Chondrocyte (in vitro differentiated cells): ENCODE results near the gene CADPS. TPM values are rescaled to one million over a fixed set of nuclear protein-coding genes. Genes with fewer than 3 reads are reported as not detected.

Experiments
- DNase-seq: peaks from one replicate; pipeline ENCODE4 v3.0.0; 2021; ENCODE audit warnings: mixed read lengths, low spot score
- H3K27ac Mint-ChIP-seq: one replicate; pipeline ENCODE4 v1.8.0; 2021; ENCODE audit warnings: mild to moderate bottlenecking, moderate library complexity, mixed read lengths; ENCODE audit not compliant: unreplicated experiment
- H3K27me3 Mint-ChIP-seq: 2 replicates; pipeline ENCODE4 v1.8.0; 2021; ENCODE audit warnings: low read depth, mixed read lengths
- H3K36me3 Mint-ChIP-seq: 2 replicates; pipeline ENCODE4 v1.8.0; 2021; ENCODE audit warnings: low read depth, mixed read lengths
- H3K4me1 Mint-ChIP-seq: 2 replicates; pipeline ENCODE4 v1.8.0; 2021; ENCODE audit warnings: low read depth, mild to moderate bottlenecking, mixed read lengths
- H3K4me3 Mint-ChIP-seq: one replicate; pipeline ENCODE4 v1.8.0; 2021; ENCODE audit warnings: mild to moderate bottlenecking, moderate library complexity, mixed read lengths; ENCODE audit not compliant: unreplicated experiment
- H3K9me3 Mint-ChIP-seq: 2 replicates; pipeline ENCODE4 v1.8.0; 2021; ENCODE audit warnings: low read depth, mixed read lengths
- CTCF ChIP-seq: fragments of 200-600 bp; sonication (generic); IDR thresholded peaks from 2 replicates; pipeline ENCODE4 v1.5.0; 2021; ENCODE audit warnings: antibody characterized with exemption, mild to moderate bottlenecking, moderate library complexity
- total RNA-seq: library from RNA; stranded (reverse); gene quantifications from 3 replicates; pipeline ENCODE4 v1.2.1, GENCODE V29; 2021

The CADPS gene
- total RNA-seq, 1 donor from 2014 or later: not detected

- Mint-ChIP-seq H3K4me1 (peaks cover 16% of the 10 kb centered on the region), H3K27ac (peak overlapping the region; percentile 27)
Measured at GRCh38 chr3:62815981-62816380, 59.2 kb downstream of the CADPS start.

GRCh38 chr3:62812631-62813030 is 62.6 kb downstream of the CADPS start:
- TF ChIP-seq CTCF: no peak
- Mint-ChIP-seq H3K9me3 (no peaks in the 10 kb centered on the region), H3K36me3 (no peaks in the 10 kb centered on the region), H3K27me3 (peaks cover 10% of the 10 kb centered on the region), H3K27ac (no peak overlapping the region), H3K4me1 (peaks cover 16% of the 10 kb centered on the region), H3K4me3 (no peak overlapping the region)
- no peak for DNase-seq

More at GRCh38 chr3:62815981-62816380, 59.2 kb downstream of the CADPS start:
- Mint-ChIP-seq H3K27me3 (peaks cover 1% of the 10 kb centered on the region), H3K4me3 (no peak overlapping the region), H3K36me3 (no peaks in the 10 kb centered on the region), H3K9me3 (no peaks in the 10 kb centered on the region)
- TF ChIP-seq CTCF: no peak
- no peak for DNase-seq

- no peaks in the 10 kb centered on the region for H3K9me3 Mint-ChIP-seq
Measured at GRCh38 chr3:62811119-62811518, 64.1 kb downstream of the CADPS start.

GRCh38 chr3:62809369-62809768 is 65.8 kb downstream of the CADPS start:
- no peak overlapping the region for H3K4me3 Mint-ChIP-seq
- peaks cover 15% of the 10 kb centered on the region for H3K27me3 Mint-ChIP-seq
- no peaks in the 10 kb centered on the region for H3K36me3 Mint-ChIP-seq
- no peak for DNase-seq
- no peak overlapping the region for H3K27ac Mint-ChIP-seq
- no peak for TF ChIP-seq CTCF
- H3K4me1 Mint-ChIP-seq: no peaks in the 10 kb centered on the region
- no peaks in the 10 kb centered on the region for H3K9me3 Mint-ChIP-seq

More at GRCh38 chr3:62811119-62811518, 64.1 kb downstream of the CADPS start:
- H3K27ac Mint-ChIP-seq: no peak overlapping the region
- no peak for DNase-seq
- H3K27me3 Mint-ChIP-seq: peaks cover 10% of the 10 kb centered on the region
- no peak overlapping the region for H3K4me3 Mint-ChIP-seq
- peaks cover 9% of the 10 kb centered on the region for H3K4me1 Mint-ChIP-seq
- H3K36me3 Mint-ChIP-seq: no peaks in the 10 kb centered on the region
- no peak for TF ChIP-seq CTCF

GRCh38 chr3:62805580-62806277 is 69.5 kb downstream of the CADPS start:
- H3K27ac Mint-ChIP-seq: no peak overlapping the region
- H3K36me3 Mint-ChIP-seq: no peaks in the 10 kb centered on the region
- H3K27me3 Mint-ChIP-seq: peaks cover 27% of the 10 kb centered on the region
- no peaks in the 10 kb centered on the region for H3K4me1 Mint-ChIP-seq
- no peak for DNase-seq
- H3K4me3 Mint-ChIP-seq: no peak overlapping the region
- no peaks in the 10 kb centered on the region for H3K9me3 Mint-ChIP-seq
- TF ChIP-seq CTCF: no peak
